WTC11 (cell line): Measurements from ENCODE around the gene MZF1.

Experiments
- ATF1 ChIP-seq: sonication (generic); formaldehyde crosslinking; IDR thresholded peaks from 2 replicates; pipeline ENCODE4 v1.8.1; 2023; ENCODE audit warnings: mild to moderate bottlenecking, moderate library complexity, missing genetic modification reagents
- CREB1 ChIP-seq: sonication (generic); formaldehyde crosslinking; IDR thresholded peaks from 2 replicates; pipeline ENCODE4 v1.8.0; 2023; ENCODE audit warnings: mild to moderate bottlenecking, missing genetic modification reagents
- CREM ChIP-seq: sonication (generic); formaldehyde crosslinking; IDR thresholded peaks from 2 replicates; pipeline ENCODE4 v1.8.1; 2022; ENCODE audit warnings: mild to moderate bottlenecking, missing genetic modification reagents, moderate library complexity
- ETV6 ChIP-seq: sonication (generic); formaldehyde crosslinking; IDR thresholded peaks from 2 replicates; pipeline ENCODE4 v1.8.1; 2022; ENCODE audit warnings: mild to moderate bottlenecking, missing genetic modification reagents
- FOXK1 ChIP-seq: sonication (generic); formaldehyde crosslinking; IDR thresholded peaks from 2 replicates; pipeline ENCODE4 v1.8.0; 2022; ENCODE audit warnings: mild to moderate bottlenecking, moderate library complexity, missing genetic modification reagents
- RORB ChIP-seq: fragments of 250-450 bp; sonication (Bioruptor Pico); IDR thresholded peaks from 2 replicates; pipeline ENCODE4 v1.9.0; 2021; ENCODE audit warnings: mild to moderate bottlenecking
- TF ChIP-seq, protein P1 (sequence below): fragments of 200-600 bp; IDR thresholded peaks from 2 replicates; pipeline ENCODE4 v1.8.0; 2022; ENCODE audit warnings: antibody characterized with exemption
- TF ChIP-seq, protein P2 (sequence below): sonication (generic); formaldehyde crosslinking; IDR thresholded peaks from 2 replicates; pipeline ENCODE4 v1.8.1; 2023; ENCODE audit warnings: mild to moderate bottlenecking, missing genetic modification reagents, moderate library complexity
- TF ChIP-seq, protein P3 (sequence below): sonication (generic); formaldehyde crosslinking; IDR thresholded peaks from 2 replicates; pipeline ENCODE4 v1.8.1; 2022; ENCODE audit warnings: low read depth, missing genetic modification reagents, borderline replicate concordance

DNA sequence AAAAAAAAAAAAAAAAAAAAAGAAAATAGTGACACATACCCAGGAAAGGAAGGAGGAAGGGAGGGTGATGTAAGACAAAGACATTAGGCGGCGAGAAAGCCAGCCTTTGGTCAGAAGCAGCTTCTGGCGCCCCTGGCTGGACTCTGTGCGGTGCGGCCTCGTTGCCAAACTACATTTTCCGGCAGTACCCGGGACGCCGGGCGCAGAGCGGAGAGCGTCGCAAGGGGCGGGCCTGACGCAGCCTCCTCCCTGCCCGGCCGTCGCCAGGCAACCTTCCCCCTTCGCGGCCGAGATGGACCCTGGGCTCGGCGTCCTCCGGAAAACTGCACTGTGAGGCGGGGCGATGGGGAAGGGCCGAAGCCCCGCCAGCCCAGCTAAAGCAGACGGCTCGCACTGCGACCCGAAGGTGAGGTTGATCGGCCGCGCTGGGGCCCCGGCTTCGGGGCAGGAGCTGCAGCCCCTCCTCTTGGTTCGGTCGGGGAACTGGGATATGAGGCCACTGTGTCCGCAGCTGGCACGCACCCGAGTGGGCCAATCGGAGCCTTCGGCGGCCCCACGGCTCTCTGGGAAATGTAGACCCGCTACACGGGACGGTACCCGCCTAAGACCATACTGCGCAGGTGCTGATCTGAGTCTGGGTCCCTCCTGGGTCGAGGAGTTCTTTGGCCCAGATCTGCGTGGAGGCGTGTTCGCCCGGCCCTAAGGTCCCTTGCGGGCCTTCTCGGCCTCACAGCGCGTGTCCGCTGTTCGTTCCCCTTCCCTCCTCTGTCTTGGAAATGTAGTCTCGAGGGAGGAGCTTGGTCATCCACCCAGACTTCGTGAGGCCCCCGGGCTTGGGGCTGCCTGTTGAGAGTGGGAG, 2.3 kb upstream of the MZF1 start:
- TF ChIP-seq RORB (CRISPR knock-in tag) (no peak), CREM (CRISPR knock-in tag) (peak; percentile 76; the same call in 1 of the 2 replicates), FOXK1 (no peak; the same call in 1 of the 2 replicates), ETV6 (CRISPR knock-in tag) (no peak), ATF1 (CRISPR knock-in tag) (no peak), CREB1 (CRISPR knock-in tag) (no peak)
- TF ChIP-seq, protein P1, sequence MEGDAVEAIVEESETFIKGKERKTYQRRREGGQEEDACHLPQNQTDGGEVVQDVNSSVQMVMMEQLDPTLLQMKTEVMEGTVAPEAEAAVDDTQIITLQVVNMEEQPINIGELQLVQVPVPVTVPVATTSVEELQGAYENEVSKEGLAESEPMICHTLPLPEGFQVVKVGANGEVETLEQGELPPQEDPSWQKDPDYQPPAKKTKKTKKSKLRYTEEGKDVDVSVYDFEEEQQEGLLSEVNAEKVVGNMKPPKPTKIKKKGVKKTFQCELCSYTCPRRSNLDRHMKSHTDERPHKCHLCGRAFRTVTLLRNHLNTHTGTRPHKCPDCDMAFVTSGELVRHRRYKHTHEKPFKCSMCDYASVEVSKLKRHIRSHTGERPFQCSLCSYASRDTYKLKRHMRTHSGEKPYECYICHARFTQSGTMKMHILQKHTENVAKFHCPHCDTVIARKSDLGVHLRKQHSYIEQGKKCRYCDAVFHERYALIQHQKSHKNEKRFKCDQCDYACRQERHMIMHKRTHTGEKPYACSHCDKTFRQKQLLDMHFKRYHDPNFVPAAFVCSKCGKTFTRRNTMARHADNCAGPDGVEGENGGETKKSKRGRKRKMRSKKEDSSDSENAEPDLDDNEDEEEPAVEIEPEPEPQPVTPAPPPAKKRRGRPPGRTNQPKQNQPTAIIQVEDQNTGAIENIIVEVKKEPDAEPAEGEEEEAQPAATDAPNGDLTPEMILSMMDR: no peak
- TF ChIP-seq, protein P2, sequence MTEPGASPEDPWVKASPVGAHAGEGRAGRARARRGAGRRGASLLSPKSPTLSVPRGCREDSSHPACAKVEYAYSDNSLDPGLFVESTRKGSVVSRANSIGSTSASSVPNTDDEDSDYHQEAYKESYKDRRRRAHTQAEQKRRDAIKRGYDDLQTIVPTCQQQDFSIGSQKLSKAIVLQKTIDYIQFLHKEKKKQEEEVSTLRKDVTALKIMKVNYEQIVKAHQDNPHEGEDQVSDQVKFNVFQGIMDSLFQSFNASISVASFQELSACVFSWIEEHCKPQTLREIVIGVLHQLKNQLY: no peak
- TF ChIP-seq, protein P3, sequence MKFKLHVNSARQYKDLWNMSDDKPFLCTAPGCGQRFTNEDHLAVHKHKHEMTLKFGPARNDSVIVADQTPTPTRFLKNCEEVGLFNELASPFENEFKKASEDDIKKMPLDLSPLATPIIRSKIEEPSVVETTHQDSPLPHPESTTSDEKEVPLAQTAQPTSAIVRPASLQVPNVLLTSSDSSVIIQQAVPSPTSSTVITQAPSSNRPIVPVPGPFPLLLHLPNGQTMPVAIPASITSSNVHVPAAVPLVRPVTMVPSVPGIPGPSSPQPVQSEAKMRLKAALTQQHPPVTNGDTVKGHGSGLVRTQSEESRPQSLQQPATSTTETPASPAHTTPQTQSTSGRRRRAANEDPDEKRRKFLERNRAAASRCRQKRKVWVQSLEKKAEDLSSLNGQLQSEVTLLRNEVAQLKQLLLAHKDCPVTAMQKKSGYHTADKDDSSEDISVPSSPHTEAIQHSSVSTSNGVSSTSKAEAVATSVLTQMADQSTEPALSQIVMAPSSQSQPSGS: no peak
